Uterus (tissue), 2 donors: ENCODE measurements around the gene TSACC.

Experiments
- CTCF ChIP-seq, 4 experiments: fragments of 200-600 bp in 2 of 4; fragments of 450-650 bp in 2 of 4; sonication (generic) in 2 of 4; IDR thresholded peaks; one replicate each; pipeline ENCODE4 v1.5.1; 2016 to 2019; ENCODE audit warnings: antibody characterized with exemption in 4 of 4, mild to moderate bottlenecking in 2 of 4, moderate library complexity in 1 of 4
- POLR2A ChIP-seq, 2 donors: fragments of 450-650 bp; IDR thresholded peaks; one replicate each; pipeline ENCODE4 v1.6.1; 2016; ENCODE audit warnings: antibody characterized with exemption in 2 of 2, mild to moderate bottlenecking in 1 of 2, moderate library complexity in 1 of 2

- no peak for TF ChIP-seq CTCF (IDR thresholded peaks at IDR 0.05)
- no peak for TF ChIP-seq POLR2A (IDR thresholded peaks at IDR 0.05)
Measured at GRCh38 chr1:156376958-156377919, 38.9 kb downstream of the TSACC start.
